ENCODE results near the gene PIK3C2G. TPM values are rescaled to one million over a fixed set of nuclear protein-coding genes. Genes with fewer than 3 reads are reported as not detected.

The PIK3C2G gene
- total and polyA plus RNA-seq, 2 donors = 0.05 TPM

DNA sequence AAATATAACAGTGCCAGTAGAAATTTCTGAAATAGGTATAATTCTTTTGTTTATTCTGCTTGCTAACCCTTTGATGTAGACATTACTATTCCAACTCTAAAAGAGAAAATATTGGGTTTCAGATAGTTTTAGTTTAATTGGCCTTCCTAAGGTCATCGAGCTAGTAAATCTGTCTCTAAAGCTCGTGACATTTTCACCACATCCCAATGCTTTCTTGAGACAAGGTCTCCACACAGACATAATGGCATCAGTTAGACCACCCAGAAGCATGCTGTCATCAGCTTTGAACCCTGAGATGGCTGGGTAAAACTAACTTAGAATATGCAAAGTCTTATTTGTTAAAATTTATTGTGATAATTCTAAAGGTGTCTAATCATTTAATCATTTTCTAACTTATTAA lies 52.0 kb downstream of the PIK3C2G start:
- H3K9me3 ChIP-seq (ENCODE audit: control insufficient read depth in 2 of 2, insufficient read depth in 1 of 2, low read length in 1 of 2) = no peaks in the 10 kb centered on the region
- 90% methylated on average over 2 of the region's 2 CpGs for WGBS
- DNase-seq (ENCODE audit: low read depth in 6 of 9, low spot score in 9 of 9) = no peak
- no peak overlapping the region for H3K4me3 ChIP-seq (ENCODE audit: low read length in 2 of 2)
- no peaks in the 10 kb centered on the region for H3K27me3 ChIP-seq (ENCODE audit: control insufficient read depth in 2 of 2, insufficient read depth in 1 of 2, low read length in 1 of 2)
- no peak overlapping the region for H3K27ac ChIP-seq (ENCODE audit: low read depth in 1 of 2, low read length in 1 of 2)
- H3K4me1 ChIP-seq (ENCODE audit: control insufficient read depth in 2 of 2, insufficient read depth in 2 of 2, low read length in 2 of 2) = no peaks in the 10 kb centered on the region
- no peaks in the 10 kb centered on the region for H3K36me3 ChIP-seq (ENCODE audit: control insufficient read depth in 2 of 2, insufficient read depth in 2 of 2, low read length in 1 of 2)

- 70% methylated on average over 6 of the region's 6 CpGs for WGBS
- H3K27me3 ChIP-seq (ENCODE audit: control insufficient read depth in 2 of 2, insufficient read depth in 1 of 2, low read length in 1 of 2) = no peaks in the 10 kb centered on the region
These were observed 58.8 kb downstream of the PIK3C2G start for GRCh38 chr12:18320036-18320617.

GRCh38 chr12:18320976-18321375 lies 59.7 kb downstream of the PIK3C2G start:
- Histone ChIP-seq H3K27me3 (ENCODE audit: control insufficient read depth in 2 of 2, insufficient read depth in 1 of 2, low read length in 1 of 2) (no peaks in the 10 kb centered on the region), H3K9me3 (ENCODE audit: control insufficient read depth in 2 of 2, insufficient read depth in 1 of 2, low read length in 1 of 2) (no peaks in the 10 kb centered on the region), H3K27ac (ENCODE audit: low read depth in 1 of 2, low read length in 1 of 2) (no peak overlapping the region), H3K36me3 (ENCODE audit: control insufficient read depth in 2 of 2, insufficient read depth in 2 of 2, low read length in 1 of 2) (no peaks in the 10 kb centered on the region), H3K4me3 (ENCODE audit: low read length in 2 of 2) (no peak overlapping the region), H3K4me1 (ENCODE audit: control insufficient read depth in 2 of 2, insufficient read depth in 2 of 2, low read length in 2 of 2) (no peaks in the 10 kb centered on the region)
- WGBS = 95% methylated on average over 2 of the region's 2 CpGs
- no peak for DNase-seq (ENCODE audit: low read depth in 6 of 9, low spot score in 9 of 9)

More at GRCh38 chr12:18320036-18320617, 58.8 kb downstream of the PIK3C2G start:
- Histone ChIP-seq H3K9me3 (ENCODE audit: control insufficient read depth in 2 of 2, insufficient read depth in 1 of 2, low read length in 1 of 2) (no peaks in the 10 kb centered on the region), H3K4me3 (ENCODE audit: low read length in 2 of 2) (no peak overlapping the region), H3K4me1 (ENCODE audit: control insufficient read depth in 2 of 2, insufficient read depth in 2 of 2, low read length in 2 of 2) (no peaks in the 10 kb centered on the region), H3K36me3 (ENCODE audit: control insufficient read depth in 2 of 2, insufficient read depth in 2 of 2, low read length in 1 of 2) (no peaks in the 10 kb centered on the region), H3K27ac (ENCODE audit: low read depth in 1 of 2, low read length in 1 of 2) (no peak overlapping the region)
- peak in 2 of 9 donors; percentile 2 to 12 for DNase-seq (ENCODE audit: low read depth in 6 of 9, low spot score in 9 of 9)

- Histone ChIP-seq H3K9me3 (ENCODE audit: control insufficient read depth in 2 of 2, insufficient read depth in 1 of 2, low read length in 1 of 2) (no peaks in the 10 kb centered on the region), H3K27me3 (ENCODE audit: control insufficient read depth in 2 of 2, insufficient read depth in 1 of 2, low read length in 1 of 2) (no peaks in the 10 kb centered on the region), H3K36me3 (ENCODE audit: control insufficient read depth in 2 of 2, insufficient read depth in 2 of 2, low read length in 1 of 2) (no peaks in the 10 kb centered on the region), H3K4me3 (ENCODE audit: low read length in 2 of 2) (no peak overlapping the region), H3K4me1 (ENCODE audit: control insufficient read depth in 2 of 2, insufficient read depth in 2 of 2, low read length in 2 of 2) (no peaks in the 10 kb centered on the region), H3K27ac (ENCODE audit: low read depth in 1 of 2, low read length in 1 of 2) (no peak overlapping the region)
- DNase-seq (ENCODE audit: low read depth in 6 of 9, low spot score in 9 of 9) = no peak
These were observed 61.8 kb downstream of the PIK3C2G start for GRCh38 chr12:18323159-18323558.

GRCh38 chr12:18327036-18327435 lies 65.7 kb downstream of the PIK3C2G start:
- Histone ChIP-seq H3K27me3 (ENCODE audit: control insufficient read depth in 2 of 2, insufficient read depth in 1 of 2, low read length in 1 of 2) (no peaks in the 10 kb centered on the region), H3K36me3 (ENCODE audit: control insufficient read depth in 2 of 2, insufficient read depth in 2 of 2, low read length in 1 of 2) (no peaks in the 10 kb centered on the region), H3K4me3 (ENCODE audit: low read length in 2 of 2) (no peak overlapping the region), H3K4me1 (ENCODE audit: control insufficient read depth in 2 of 2, insufficient read depth in 2 of 2, low read length in 2 of 2) (no peaks in the 10 kb centered on the region), H3K27ac (ENCODE audit: low read depth in 1 of 2, low read length in 1 of 2) (no peak overlapping the region), H3K9me3 (ENCODE audit: control insufficient read depth in 2 of 2, insufficient read depth in 1 of 2, low read length in 1 of 2) (no peaks in the 10 kb centered on the region)
- no peak for DNase-seq (ENCODE audit: low read depth in 6 of 9, low spot score in 9 of 9)
- 95% methylated on average over 2 of the region's 2 CpGs for whole genome bisulfite sequencing

GRCh38 chr12:18332173-18332572 lies 70.9 kb downstream of the PIK3C2G start:
- Histone ChIP-seq H3K9me3 (ENCODE audit: control insufficient read depth in 2 of 2, insufficient read depth in 1 of 2, low read length in 1 of 2) (no peaks in the 10 kb centered on the region), H3K36me3 (ENCODE audit: control insufficient read depth in 2 of 2, insufficient read depth in 2 of 2, low read length in 1 of 2) (no peaks in the 10 kb centered on the region), H3K4me3 (ENCODE audit: low read length in 2 of 2) (no peak overlapping the region), H3K4me1 (ENCODE audit: control insufficient read depth in 2 of 2, insufficient read depth in 2 of 2, low read length in 2 of 2) (no peaks in the 10 kb centered on the region), H3K27me3 (ENCODE audit: control insufficient read depth in 2 of 2, insufficient read depth in 1 of 2, low read length in 1 of 2) (no peaks in the 10 kb centered on the region), H3K27ac (ENCODE audit: low read depth in 1 of 2, low read length in 1 of 2) (no peak overlapping the region)
- 97% methylated on average over 4 of the region's 4 CpGs for WGBS
- no peak for DNase-seq (ENCODE audit: low read depth in 6 of 9, low spot score in 9 of 9)

GRCh38 chr12:18339633-18340032 lies 78.3 kb downstream of the PIK3C2G start:
- no peaks in the 10 kb centered on the region for H3K4me1 ChIP-seq (ENCODE audit: control insufficient read depth in 2 of 2, insufficient read depth in 2 of 2, low read length in 2 of 2)
- H3K9me3 ChIP-seq (ENCODE audit: control insufficient read depth in 2 of 2, insufficient read depth in 1 of 2, low read length in 1 of 2) = no peaks in the 10 kb centered on the region
- H3K36me3 ChIP-seq (ENCODE audit: control insufficient read depth in 2 of 2, insufficient read depth in 2 of 2, low read length in 1 of 2) = no peaks in the 10 kb centered on the region
- 17% methylated on average over 1 of the region's 1 CpG for WGBS
- no peak for DNase-seq (ENCODE audit: low read depth in 6 of 9, low spot score in 9 of 9)
- no peak overlapping the region for H3K4me3 ChIP-seq (ENCODE audit: low read length in 2 of 2)
- no peak overlapping the region for H3K27ac ChIP-seq (ENCODE audit: low read depth in 1 of 2, low read length in 1 of 2)
- no peaks in the 10 kb centered on the region for H3K27me3 ChIP-seq (ENCODE audit: control insufficient read depth in 2 of 2, insufficient read depth in 1 of 2, low read length in 1 of 2)

DNA sequence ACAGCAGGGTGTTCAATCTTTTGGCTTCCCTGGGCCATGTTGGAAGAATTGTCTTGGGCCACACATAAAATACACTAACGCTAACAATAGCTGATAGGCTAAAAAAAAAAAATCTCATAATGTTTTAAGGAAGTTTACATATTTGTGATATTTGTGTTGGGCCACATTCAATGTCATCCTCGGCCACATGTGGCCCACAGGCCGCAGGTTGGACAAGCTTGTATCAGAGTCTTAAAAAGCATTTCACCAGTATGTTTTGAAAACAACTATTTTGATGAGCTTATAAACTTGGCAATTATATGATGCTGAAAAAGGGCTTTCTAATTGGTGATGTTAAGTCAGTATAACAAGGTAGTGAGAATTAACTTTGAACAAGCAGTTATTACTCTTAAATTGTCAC lies 78.9 kb downstream of the PIK3C2G start:
- Histone ChIP-seq H3K27ac (ENCODE audit: low read depth in 1 of 2, low read length in 1 of 2) (no peak overlapping the region), H3K4me1 (ENCODE audit: control insufficient read depth in 2 of 2, insufficient read depth in 2 of 2, low read length in 2 of 2) (no peaks in the 10 kb centered on the region), H3K36me3 (ENCODE audit: control insufficient read depth in 2 of 2, insufficient read depth in 2 of 2, low read length in 1 of 2) (no peaks in the 10 kb centered on the region), H3K27me3 (ENCODE audit: control insufficient read depth in 2 of 2, insufficient read depth in 1 of 2, low read length in 1 of 2) (no peaks in the 10 kb centered on the region), H3K9me3 (ENCODE audit: control insufficient read depth in 2 of 2, insufficient read depth in 1 of 2, low read length in 1 of 2) (no peaks in the 10 kb centered on the region), H3K4me3 (ENCODE audit: low read length in 2 of 2) (no peak overlapping the region)
- 95% methylated on average over 3 of the region's 3 CpGs for WGBS
- no peak for DNase-seq (ENCODE audit: low read depth in 6 of 9, low spot score in 9 of 9)

DNA sequence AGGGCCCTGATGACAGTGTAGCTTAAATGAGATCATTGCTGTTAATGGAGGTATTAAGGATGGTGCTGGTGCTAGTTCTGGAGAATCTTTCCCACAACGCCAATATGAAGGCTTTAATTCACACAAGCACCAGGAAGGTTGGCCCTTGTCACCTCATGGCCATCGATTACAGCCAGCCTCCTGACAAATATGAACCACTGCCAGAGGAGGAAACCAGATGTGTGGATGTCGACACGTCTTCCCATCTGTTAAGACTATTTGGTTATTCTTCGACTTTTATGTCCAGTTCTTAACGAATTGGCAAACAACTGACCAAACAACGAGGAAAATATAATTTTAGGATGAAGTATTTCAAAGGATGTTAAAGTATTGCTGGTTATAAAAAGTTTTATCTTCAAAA lies 79.5 kb downstream of the PIK3C2G start:
- Histone ChIP-seq H3K4me1 (ENCODE audit: control insufficient read depth in 2 of 2, insufficient read depth in 2 of 2, low read length in 2 of 2) (no peaks in the 10 kb centered on the region), H3K9me3 (ENCODE audit: control insufficient read depth in 2 of 2, insufficient read depth in 1 of 2, low read length in 1 of 2) (no peaks in the 10 kb centered on the region), H3K4me3 (ENCODE audit: low read length in 2 of 2) (no peak overlapping the region), H3K27me3 (ENCODE audit: control insufficient read depth in 2 of 2, insufficient read depth in 1 of 2, low read length in 1 of 2) (no peaks in the 10 kb centered on the region), H3K36me3 (ENCODE audit: control insufficient read depth in 2 of 2, insufficient read depth in 2 of 2, low read length in 1 of 2) (no peaks in the 10 kb centered on the region), H3K27ac (ENCODE audit: low read depth in 1 of 2, low read length in 1 of 2) (no peak overlapping the region)
- no peak for DNase-seq (ENCODE audit: low read depth in 6 of 9, low spot score in 9 of 9)
- 92% methylated on average over 7 of the region's 7 CpGs for WGBS

DNA sequence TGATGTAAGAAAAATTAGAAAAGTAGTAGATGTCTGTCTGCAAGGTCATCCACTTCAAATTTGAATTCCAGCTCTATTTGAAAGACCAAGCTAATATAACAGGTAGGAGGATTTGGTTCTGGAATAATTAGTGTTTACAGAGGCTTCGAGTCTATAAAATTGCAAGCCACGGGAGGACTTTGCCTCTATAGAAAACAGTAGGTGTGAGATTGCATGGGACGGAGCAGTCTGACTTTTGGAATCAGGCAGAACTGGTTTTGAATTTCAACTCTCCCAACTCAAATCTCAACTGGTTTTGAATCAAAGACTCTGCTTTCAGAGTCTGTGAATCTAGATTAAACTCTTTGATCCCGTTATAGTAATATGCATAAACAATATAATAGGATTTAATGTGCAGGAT lies 82.4 kb downstream of the PIK3C2G start:
- H3K9me3 ChIP-seq (ENCODE audit: control insufficient read depth in 2 of 2, insufficient read depth in 1 of 2, low read length in 1 of 2) = no peaks in the 10 kb centered on the region
- no peak for DNase-seq (ENCODE audit: low read depth in 6 of 9, low spot score in 9 of 9)
- H3K4me3 ChIP-seq (ENCODE audit: low read length in 2 of 2) = no peak overlapping the region
- no peaks in the 10 kb centered on the region for H3K36me3 ChIP-seq (ENCODE audit: control insufficient read depth in 2 of 2, insufficient read depth in 2 of 2, low read length in 1 of 2)
- 94% methylated on average over 4 of the region's 4 CpGs for WGBS
- no peaks in the 10 kb centered on the region for H3K27me3 ChIP-seq (ENCODE audit: control insufficient read depth in 2 of 2, insufficient read depth in 1 of 2, low read length in 1 of 2)
- no peak overlapping the region for H3K27ac ChIP-seq (ENCODE audit: low read depth in 1 of 2, low read length in 1 of 2)
- H3K4me1 ChIP-seq (ENCODE audit: control insufficient read depth in 2 of 2, insufficient read depth in 2 of 2, low read length in 2 of 2) = no peaks in the 10 kb centered on the region
